Subcutaneous abdominal adipose tissue (tissue), 5 donors: Measurements from ENCODE around the gene AVP.
A peak's percentile ranks its signal among the peaks of the same experiment; 100 is the strongest.
"Not testable (repeated sequence)": the region's sequence is repeated elsewhere in the genome, so short reads cannot be mapped to it uniquely, and the experiment has no call there.

Experiments
- H3K27ac ChIP-seq: one replicate; pipeline ENCODE4 v1.7.0; 2013; ENCODE audit warnings: low read depth, mild to moderate bottlenecking, inconsistent platforms, low read length, moderate library complexity
- H3K27me3 ChIP-seq, 5 donors: one replicate each; pipeline ENCODE4 v1.7.0; 2013; ENCODE audit warnings: low read length in 5 of 5, inconsistent platforms in 1 of 5; ENCODE audit not compliant: control insufficient read depth in 5 of 5, insufficient read depth in 4 of 5
- H3K36me3 ChIP-seq, 5 donors: one replicate each; pipeline ENCODE4 v1.7.0; 2013; ENCODE audit warnings: low read length in 5 of 5; ENCODE audit not compliant: control insufficient read depth in 5 of 5, insufficient read depth in 5 of 5
- H3K4me1 ChIP-seq, 5 donors: one replicate each; pipeline ENCODE4 v1.7.0; 2013; ENCODE audit warnings: low read length in 5 of 5, mild to moderate bottlenecking in 3 of 5, moderate library complexity in 1 of 5; ENCODE audit not compliant: control insufficient read depth in 5 of 5, insufficient read depth in 5 of 5
- H3K4me3 ChIP-seq, 5 donors: one replicate each; pipeline ENCODE4 v1.7.0; 2013; ENCODE audit warnings: low read length in 5 of 5, low read depth in 1 of 5
- H3K9ac ChIP-seq, 5 donors: one replicate each; pipeline ENCODE4 v1.7.0; 2013; ENCODE audit warnings: low read length in 5 of 5, mild to moderate bottlenecking in 4 of 5, moderate library complexity in 3 of 5
- H3K9me3 ChIP-seq, 5 donors: one replicate each; pipeline ENCODE4 v1.7.0; 2013; ENCODE audit warnings: low read length in 5 of 5; ENCODE audit not compliant: control insufficient read depth in 5 of 5
- donor health status: healthy.
- donor health status: healthy.
- donor health status: healthy.
- donor health status: healthy.
- donor health status: healthy.

AVP gene

GRCh38 chr20:3124163-3124562 is 39.6 kb upstream of the AVP start:
- Histone ChIP-seq H3K36me3 (peaks cover 0 to 31% (median 25%) of the 10 kb centered on the region in 5 donors), H3K4me1 (peaks cover 0 to 11% (median 0%) of the 10 kb centered on the region in 5 donors)
- not testable (repeated sequence) for H3K27ac ChIP-seq, H3K9me3 ChIP-seq, H3K4me3 ChIP-seq, H3K9ac ChIP-seq, H3K27me3 ChIP-seq

GRCh38 chr20:3123542-3123941 is 39.0 kb upstream of the AVP start:
- H3K36me3 ChIP-seq: peaks cover 0 to 34% (median 25%) of the 10 kb centered on the region in 5 donors
- H3K9me3 ChIP-seq: no peaks in the 10 kb centered on the region
- H3K9ac ChIP-seq: no peak overlapping the region
- no peaks in the 10 kb centered on the region for H3K27me3 ChIP-seq
- H3K4me1 ChIP-seq: peaks cover 0 to 11% (median 0%) of the 10 kb centered on the region in 5 donors
- H3K4me3 ChIP-seq: no peak overlapping the region
- H3K27ac ChIP-seq: no peak overlapping the region

GRCh38 chr20:3121955-3122610 is 37.6 kb upstream of the AVP start:
- peaks cover 0 to 11% (median 11%) of the 10 kb centered on the region in 5 donors for H3K4me1 ChIP-seq
- no peak overlapping the region for H3K4me3 ChIP-seq
- no peak overlapping the region for H3K9ac ChIP-seq
- H3K27ac ChIP-seq: no peak overlapping the region
- H3K27me3 ChIP-seq: no peaks in the 10 kb centered on the region
- peaks cover 0 to 34% (median 25%) of the 10 kb centered on the region in 5 donors for H3K36me3 ChIP-seq
- H3K9me3 ChIP-seq: no peaks in the 10 kb centered on the region

GRCh38 chr20:3121271-3121911 is 36.9 kb upstream of the AVP start:
- no peak overlapping the region for H3K27ac ChIP-seq
- H3K4me1 ChIP-seq: peaks cover 0 to 11% (median 11%) of the 10 kb centered on the region in 5 donors
- H3K4me3 ChIP-seq: no peak overlapping the region
- H3K36me3 ChIP-seq: peaks cover 0 to 34% (median 25%) of the 10 kb centered on the region in 5 donors
- no peak overlapping the region for H3K9ac ChIP-seq
- H3K9me3 ChIP-seq: no peaks in the 10 kb centered on the region
- no peaks in the 10 kb centered on the region for H3K27me3 ChIP-seq

GRCh38 chr20:3119044-3119443 is 34.5 kb upstream of the AVP start:
- H3K4me1 ChIP-seq: peaks cover 0 to 18% (median 11%) of the 10 kb centered on the region in 5 donors
- no peaks in the 10 kb centered on the region for H3K9me3 ChIP-seq
- peaks cover 0 to 43% (median 25%) of the 10 kb centered on the region in 5 donors for H3K36me3 ChIP-seq
- H3K9ac ChIP-seq: peak overlapping the region in 1 of 5 donors; percentile 46
- H3K4me3 ChIP-seq: no peak overlapping the region
- H3K27me3 ChIP-seq: no peaks in the 10 kb centered on the region
- no peak overlapping the region for H3K27ac ChIP-seq

- H3K36me3 ChIP-seq: peaks cover 0 to 49% (median 28%) of the 10 kb centered on the region in 5 donors
- not testable (repeated sequence) for H3K27ac ChIP-seq, H3K27me3 ChIP-seq, H3K9me3 ChIP-seq
- H3K9ac ChIP-seq: peak overlapping the region in 1 of 5 donors; percentile 52
- H3K4me1 ChIP-seq: peaks cover 0 to 18% (median 11%) of the 10 kb centered on the region in 5 donors
- H3K4me3 ChIP-seq: peak overlapping the region in 1 of 5 donors; percentile 35
Observed at GRCh38 chr20:3117839-3118379, 33.4 kb upstream of the AVP start.

GRCh38 chr20:3116341-3116740 is 31.8 kb upstream of the AVP start:
- Histone ChIP-seq H3K4me3 (no peak overlapping the region), H3K36me3 (peaks cover 0 to 34% (median 14%) of the 10 kb centered on the region in 5 donors), H3K27ac (no peak overlapping the region), H3K27me3 (no peaks in the 10 kb centered on the region), H3K9me3 (no peaks in the 10 kb centered on the region), H3K4me1 (peaks cover 0 to 18% (median 5%) of the 10 kb centered on the region in 5 donors), H3K9ac (no peak overlapping the region)

- peaks cover 0 to 33% (median 13%) of the 10 kb centered on the region in 5 donors for H3K36me3 ChIP-seq
- H3K27ac ChIP-seq: no peak overlapping the region
- no peak overlapping the region for H3K4me3 ChIP-seq
- no peaks in the 10 kb centered on the region for H3K27me3 ChIP-seq
- H3K4me1 ChIP-seq: peaks cover 0 to 18% (median 4%) of the 10 kb centered on the region in 5 donors
- H3K9me3 ChIP-seq: no peaks in the 10 kb centered on the region
- no peak overlapping the region for H3K9ac ChIP-seq
Observed at GRCh38 chr20:3115190-3116107, 30.9 kb upstream of the AVP start.

- no peaks in the 10 kb centered on the region for H3K9me3 ChIP-seq
- peaks cover 0 to 50% (median 35%) of the 10 kb centered on the region in 5 donors for H3K36me3 ChIP-seq
- peaks cover 0 to 12% (median 0%) of the 10 kb centered on the region in 5 donors for H3K4me1 ChIP-seq
- no peak overlapping the region for H3K4me3 ChIP-seq
- no peaks in the 10 kb centered on the region for H3K27me3 ChIP-seq
- no peak overlapping the region for H3K27ac ChIP-seq
- no peak overlapping the region for H3K9ac ChIP-seq
Observed at GRCh38 chr20:3111995-3112394, 27.5 kb upstream of the AVP start.
